ACHN (cell line): ENCODE measurements around the gene UBE4B.
A peak's percentile ranks its signal among the peaks of the same experiment; 100 is the strongest.
"Not testable (repeated sequence)": the region's sequence is repeated elsewhere in the genome, so short reads cannot be mapped to it uniquely, and the experiment has no call there.

Experiments
- DNase-seq: peaks from one replicate; pipeline ENCODE4 v3.0.0-alpha.2; 2015
- in situ Hi-C: cut with HindIII; loops from 2 replicates; pipeline ENCODE4 v1.10.0; 2017; ENCODE audit warnings: low sequenced_read_pairs, low pct_ligation_motif_present, low pct_unique_long_range_greater_than_20kb

The UBE4B gene

DNA sequence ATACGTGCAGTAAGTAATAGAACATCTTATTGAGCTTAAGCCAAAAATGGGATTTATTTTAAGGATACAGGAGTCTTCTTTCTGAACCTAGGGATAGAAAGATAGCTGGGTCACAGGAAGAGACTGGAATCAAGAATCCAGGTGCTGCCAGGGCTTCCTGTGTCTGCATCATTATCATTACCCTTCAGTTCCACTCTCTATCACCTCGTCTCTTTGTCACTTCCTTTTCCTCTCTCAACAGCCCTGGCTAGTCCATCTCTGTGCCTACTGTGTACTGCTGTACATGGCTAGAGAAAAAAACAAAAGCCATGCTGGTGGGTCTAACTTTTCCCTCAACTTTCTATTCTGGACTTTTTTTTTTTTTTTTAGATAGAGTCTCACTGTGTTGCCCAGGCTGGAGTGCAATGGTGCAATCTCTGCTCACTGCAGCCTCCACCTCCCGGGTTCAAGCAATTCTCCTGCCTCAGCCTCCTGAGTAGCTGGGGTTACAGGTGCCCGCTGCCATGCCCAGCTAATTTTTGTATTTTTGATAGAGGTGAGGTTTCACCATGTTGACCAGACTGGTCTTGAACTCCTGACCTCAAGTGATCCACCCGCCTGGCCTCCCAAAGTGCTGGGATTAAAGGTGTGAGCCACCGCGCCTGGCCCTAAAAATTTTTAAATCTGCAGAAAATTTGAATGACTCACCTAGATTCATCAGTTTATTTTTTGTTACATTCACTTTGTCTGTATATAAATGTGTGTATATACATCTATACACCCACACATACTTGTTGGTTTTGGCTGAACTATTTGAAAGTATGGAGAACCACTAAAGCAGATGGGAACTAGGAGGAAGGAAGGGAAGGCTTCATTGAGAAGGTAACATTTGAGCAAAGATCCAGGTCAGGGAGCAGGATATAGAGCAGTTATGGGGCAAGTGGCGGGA is 31.9 kb downstream of the UBE4B start:
- in situ Hi-C loops, result no loop called here
- no peak for DNase-seq

- in situ Hi-C loops, result no loop called here
- no peak for DNase-seq
Measured at GRCh38 chr1:10065344-10065685, 32.6 kb downstream of the UBE4B start.

DNA sequence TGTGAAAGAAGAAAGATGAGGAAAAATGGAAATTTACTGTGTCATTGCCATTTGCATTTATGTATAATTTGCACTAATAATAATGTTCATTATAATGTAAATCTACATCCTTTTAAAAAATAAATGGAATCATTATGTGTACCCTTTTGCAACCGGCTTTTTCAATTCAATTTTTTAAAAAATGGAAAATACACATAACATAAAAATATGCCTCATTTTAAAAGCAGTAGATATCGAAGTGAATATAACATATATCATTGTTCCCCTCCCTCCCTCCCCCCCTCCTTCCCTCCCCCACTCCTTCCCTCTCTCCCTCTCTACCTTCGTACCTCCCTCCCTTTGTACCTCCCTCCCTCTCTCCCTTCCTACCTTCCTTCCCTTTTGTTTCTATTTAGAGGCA is 33.0 kb downstream of the UBE4B start:
- in situ Hi-C loops, result no loop called here
- no peak for DNase-seq

DNA sequence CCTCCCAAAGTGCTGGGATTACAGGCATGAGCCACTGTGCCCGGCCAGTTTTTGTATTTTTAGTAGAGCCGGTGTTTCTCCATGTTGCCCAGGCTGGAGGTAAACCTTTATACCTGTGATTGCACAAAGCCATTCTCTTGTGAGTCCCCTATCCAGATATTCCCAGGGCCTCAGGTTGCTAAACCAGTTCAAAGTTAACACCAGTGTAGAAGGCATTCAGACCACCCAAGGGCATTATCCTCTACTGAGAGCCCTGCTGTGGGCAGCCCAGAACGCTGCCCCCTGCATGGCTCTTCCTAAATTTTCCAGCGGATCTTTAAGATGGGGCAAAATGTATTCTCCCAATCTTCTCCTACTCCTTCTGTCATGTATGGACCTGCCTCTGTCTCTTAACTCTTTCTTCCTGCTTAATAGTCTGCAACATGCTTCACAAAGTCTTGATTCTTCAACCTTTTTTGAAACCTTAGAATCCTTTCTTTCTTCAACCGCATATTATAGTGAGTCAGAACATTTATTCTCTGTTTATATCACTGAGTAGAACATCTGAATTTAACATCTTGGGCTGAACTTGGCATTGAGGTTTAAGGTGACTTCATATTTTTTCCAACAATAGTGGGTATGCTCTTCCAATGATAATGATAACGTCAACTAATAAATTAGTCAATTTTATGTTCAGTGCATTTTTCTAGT is 36.0 kb downstream of the UBE4B start:
- in situ Hi-C loops, result no loop called here

GRCh38 chr1:10070206-10070605 is 37.4 kb downstream of the UBE4B start:
- no peak for DNase-seq
- in situ Hi-C loops, result no loop called here

More for the DNA sequence above, 36.0 kb downstream of the UBE4B start:
- no peak for DNase-seq

DNA sequence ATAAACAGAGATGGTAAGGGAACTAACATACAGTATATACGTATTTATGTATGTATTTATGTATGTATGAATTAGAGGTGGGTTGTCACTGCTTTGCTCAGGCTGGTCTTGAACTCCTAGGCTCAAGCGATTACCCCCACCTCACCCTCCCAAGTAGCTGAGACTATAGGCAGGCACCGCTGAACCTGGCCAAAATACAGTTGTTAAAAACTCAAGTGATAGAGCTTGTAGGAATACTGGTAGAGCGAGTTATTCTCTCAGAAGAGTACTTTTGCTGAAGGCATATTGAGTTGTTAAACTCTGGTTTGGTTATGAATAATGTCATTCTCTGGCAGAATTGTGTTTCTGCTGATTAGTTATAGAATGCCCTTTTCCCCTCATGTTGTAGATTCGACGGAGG is 38.9 kb downstream of the UBE4B start:
- no peak for DNase-seq
- in situ Hi-C loops, result no loop called here

DNA sequence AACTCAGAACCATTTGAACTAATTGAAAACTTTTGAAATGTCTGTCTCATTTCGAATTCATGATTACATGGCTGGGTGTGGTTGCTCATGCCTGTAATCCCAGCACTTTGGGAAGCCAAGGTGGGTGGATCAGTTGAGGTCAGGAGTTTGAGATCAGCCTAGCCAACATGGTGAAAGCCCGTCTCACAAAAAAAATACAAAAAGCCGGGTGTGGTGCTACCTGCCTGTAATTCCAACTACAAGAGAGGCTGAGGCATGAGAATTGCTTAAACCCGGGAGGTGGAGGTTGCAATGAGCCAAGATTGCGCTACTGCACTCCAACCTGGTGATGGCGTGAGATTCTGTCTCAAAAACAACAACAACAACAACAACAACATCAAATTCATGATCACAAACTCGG is 40.6 kb downstream of the UBE4B start:
- in situ Hi-C loops, DNase-seq: not testable (repeated sequence)

GRCh38 chr1:10074059-10074851 is 41.5 kb downstream of the UBE4B start:
- DNase-seq, result peak; percentile 83
- in situ Hi-C loops, result no loop called here

GRCh38 chr1:10074852-10075730 is 42.3 kb downstream of the UBE4B start:
- in situ Hi-C loops, result no loop called here

DNA sequence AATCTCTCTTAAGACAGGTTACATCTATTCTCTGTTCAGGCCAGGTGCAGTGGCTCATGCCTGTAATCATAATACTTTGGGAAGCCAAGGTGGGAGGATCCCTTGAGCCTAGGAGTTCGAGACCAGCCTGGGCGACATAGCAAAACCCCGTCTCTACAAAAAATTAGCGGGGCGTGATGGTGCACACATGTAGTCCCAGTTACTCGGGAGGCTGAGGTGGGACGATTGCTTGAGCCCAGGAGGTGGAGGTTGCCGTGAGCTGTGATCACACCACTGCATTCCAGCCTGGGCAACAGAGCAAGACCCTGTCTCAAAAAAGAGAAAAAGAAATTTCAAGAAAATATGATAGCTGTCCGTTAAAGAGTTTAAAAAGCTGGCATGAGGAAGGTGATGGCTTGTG is 43.0 kb downstream of the UBE4B start:
- in situ Hi-C loops, result no loop called here
- no peak for DNase-seq

More at GRCh38 chr1:10074852-10075730, 42.3 kb downstream of the UBE4B start:
- no peak for DNase-seq

DNA sequence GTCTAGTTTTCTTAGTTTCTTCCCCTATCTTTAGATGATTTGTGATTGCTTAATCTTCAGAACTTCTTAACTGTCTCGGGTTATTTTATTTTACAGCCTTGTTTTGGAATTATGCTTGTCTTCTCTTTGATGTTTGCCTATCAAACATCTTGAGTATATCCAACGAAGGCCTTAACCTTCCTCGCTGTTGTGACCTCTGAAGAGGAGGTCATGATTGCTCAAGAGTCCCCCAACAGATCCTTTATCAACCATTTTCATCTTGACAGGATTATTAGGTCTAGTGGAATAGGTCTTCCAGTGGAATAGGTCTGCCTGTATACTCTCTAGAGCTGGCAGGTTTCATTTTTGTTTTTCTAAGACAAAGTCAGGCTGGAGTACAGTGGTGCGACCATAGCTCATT is 45.7 kb downstream of the UBE4B start:
- in situ Hi-C loops, result no loop called here
- DNase-seq, result no peak

GRCh38 chr1:10080523-10080922 is 47.8 kb downstream of the UBE4B start:
- in situ Hi-C loops, result no loop called here
- no peak for DNase-seq

DNA sequence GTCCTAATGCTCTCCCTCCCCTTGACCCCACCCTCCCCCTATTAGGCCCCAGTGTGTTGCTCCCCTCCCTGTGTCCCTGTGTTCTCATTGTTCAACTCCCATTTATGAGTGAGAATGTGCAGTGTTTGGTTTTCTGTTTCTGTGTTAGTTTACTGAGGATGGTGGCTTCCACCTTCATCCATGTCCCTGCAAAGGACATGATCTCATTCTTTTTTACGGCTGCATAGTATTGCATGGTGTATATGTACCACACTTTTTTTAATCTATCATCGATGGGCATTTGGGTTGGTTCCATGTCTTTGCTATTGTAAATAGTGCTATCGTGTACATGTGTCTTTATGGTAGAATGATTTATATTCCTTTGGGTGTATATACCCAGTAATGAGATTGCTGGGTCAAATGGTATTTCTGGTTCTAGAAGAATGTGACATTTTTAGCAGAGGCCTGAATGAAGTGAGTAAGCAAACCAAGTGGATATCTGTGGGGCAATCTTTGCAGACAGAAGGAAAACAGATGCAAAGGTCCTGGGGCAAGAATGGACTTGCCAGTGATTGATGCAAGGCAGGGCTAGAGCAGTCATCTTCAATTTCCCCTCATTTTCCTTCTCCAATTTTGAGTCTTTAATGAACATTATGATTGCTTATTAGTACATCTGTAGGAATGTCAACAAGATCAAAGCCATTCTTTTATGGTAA is 50.2 kb downstream of the UBE4B start:
- DNase-seq, result no peak
- in situ Hi-C loops, result no loop called here

GRCh38 chr1:10084045-10084444 is 51.3 kb downstream of the UBE4B start:
- no peak for DNase-seq
- in situ Hi-C loops, result no loop called here

GRCh38 chr1:10085076-10085475 is 52.3 kb downstream of the UBE4B start:
- DNase-seq, result no peak
- in situ Hi-C loops, result no loop called here

DNA sequence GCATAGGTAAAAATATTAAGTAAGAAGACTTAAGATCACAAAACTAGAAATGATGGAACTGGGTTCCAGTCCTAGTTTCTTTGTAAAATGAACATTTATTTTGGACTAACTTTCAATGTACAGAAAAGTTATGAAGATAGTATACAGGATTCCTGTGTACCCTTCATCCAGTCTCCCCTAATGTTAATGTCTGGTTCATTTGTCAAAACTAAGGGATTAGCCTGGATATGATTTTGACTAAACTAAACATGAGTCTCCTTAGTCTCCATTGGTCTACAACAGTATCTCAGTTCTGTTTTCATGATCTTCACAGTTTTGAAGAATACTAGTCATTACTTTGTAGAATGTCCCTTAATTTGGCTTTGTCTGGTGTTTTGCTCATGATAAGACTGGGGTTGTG is 54.5 kb downstream of the UBE4B start:
- in situ Hi-C loops, result no loop called here
- no peak for DNase-seq

DNA sequence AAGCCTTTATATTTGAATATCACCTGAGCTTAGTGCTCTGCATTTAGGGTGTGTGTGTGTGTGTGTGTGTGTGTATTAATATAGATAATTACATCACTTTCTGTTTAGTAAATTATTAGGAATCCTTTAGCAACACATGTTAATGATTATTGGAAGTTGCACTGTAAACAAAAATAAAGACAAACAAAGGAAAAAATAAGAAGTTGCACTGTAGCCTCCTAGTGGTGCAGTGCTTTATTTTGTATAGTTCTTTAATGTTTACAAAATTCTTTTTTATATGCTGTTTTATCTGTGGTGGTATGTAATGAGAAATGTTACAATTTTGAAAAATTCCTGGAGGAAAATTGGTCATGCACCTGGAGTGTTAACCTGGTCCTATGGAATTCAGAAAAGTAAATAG is 69.2 kb downstream of the UBE4B start:
- in situ Hi-C loops, result no loop called here
- DNase-seq, result no peak

GRCh38 chr1:10103193-10103592 is 70.4 kb downstream of the UBE4B start:
- in situ Hi-C loops, result no loop called here
- no peak for DNase-seq
